Suprapubic skin (tissue), 4 donors: Measurements from ENCODE around the gene LARP4B. TPM values are rescaled to one million over a fixed set of nuclear protein-coding genes. Genes with fewer than 3 reads are reported as not detected.

Experiments
- DNase-seq, 2 donors: peaks; one replicate each; pipeline ENCODE4 v3.0.0-alpha.2; 2019; ENCODE audit warnings: low spot score in 2 of 2
- H3K27ac ChIP-seq: fragments of 200-600 bp; sonication (generic); one replicate; pipeline ENCODE4 v1.5.1; 2019
- H3K27me3 ChIP-seq: fragments of 200-600 bp; sonication (generic); one replicate; pipeline ENCODE4 v1.5.1; 2019
- H3K36me3 ChIP-seq: fragments of 200-600 bp; sonication (generic); one replicate; pipeline ENCODE4 v1.5.1; 2019
- H3K4me1 ChIP-seq: fragments of 200-600 bp; sonication (generic); one replicate; pipeline ENCODE4 v1.5.1; 2019
- H3K4me3 ChIP-seq: fragments of 200-600 bp; sonication (generic); one replicate; pipeline ENCODE4 v1.5.1; 2019; ENCODE audit warnings: mild to moderate bottlenecking
- H3K9me3 ChIP-seq: fragments of 200-600 bp; sonication (generic); one replicate; pipeline ENCODE4 v1.5.1; 2019
- EP300 ChIP-seq: sonication (generic); formaldehyde crosslinking; IDR thresholded peaks from one replicate; pipeline ENCODE4 v1.6.1; 2017; ENCODE audit warnings: antibody characterized with exemption
- POLR2A ChIP-seq, 2 donors: fragments of 450-650 bp; IDR thresholded peaks; one replicate each; pipeline ENCODE4 v1.6.1; 2017; ENCODE audit warnings: antibody characterized with exemption in 2 of 2, mild to moderate bottlenecking in 2 of 2, moderate library complexity in 2 of 2
- POLR2AphosphoS5 ChIP-seq, 3 donors: sonication (generic); formaldehyde crosslinking; IDR thresholded peaks; one replicate each; pipeline ENCODE4 v1.6.1; 2017; ENCODE audit warnings: antibody characterized with exemption in 3 of 3
- whole genome bisulfite sequencing: methylation state at CpG from one replicate; pipeline ENCODE4 v1.1.5; 2018; 5-methylcytosine and 5-hydroxymethylcytosine counted together
- total RNA-seq, 4 donors: library from RNA; depleted of rRNA; stranded (reverse); fragments of >200 nt; gene quantifications; one replicate each; pipeline ENCODE4 v1.1.0, GENCODE V29; 2016
- TF ChIP-seq, protein P1 (sequence below), 2 donors: fragments of 200-600 bp in 1 of 2; fragments of 450-650 bp in 1 of 2; sonication (generic) in 1 of 2; IDR thresholded peaks; one replicate each; pipeline ENCODE4 v1.5.1; 2016 to 2019; ENCODE audit warnings: antibody characterized with exemption in 2 of 2, mild to moderate bottlenecking in 1 of 2, moderate library complexity in 1 of 2

Gene LARP4B
- total RNA-seq, 4 donors from 2014 or later, result 53.5 to 100 (median 69.7) TPM

DNA sequence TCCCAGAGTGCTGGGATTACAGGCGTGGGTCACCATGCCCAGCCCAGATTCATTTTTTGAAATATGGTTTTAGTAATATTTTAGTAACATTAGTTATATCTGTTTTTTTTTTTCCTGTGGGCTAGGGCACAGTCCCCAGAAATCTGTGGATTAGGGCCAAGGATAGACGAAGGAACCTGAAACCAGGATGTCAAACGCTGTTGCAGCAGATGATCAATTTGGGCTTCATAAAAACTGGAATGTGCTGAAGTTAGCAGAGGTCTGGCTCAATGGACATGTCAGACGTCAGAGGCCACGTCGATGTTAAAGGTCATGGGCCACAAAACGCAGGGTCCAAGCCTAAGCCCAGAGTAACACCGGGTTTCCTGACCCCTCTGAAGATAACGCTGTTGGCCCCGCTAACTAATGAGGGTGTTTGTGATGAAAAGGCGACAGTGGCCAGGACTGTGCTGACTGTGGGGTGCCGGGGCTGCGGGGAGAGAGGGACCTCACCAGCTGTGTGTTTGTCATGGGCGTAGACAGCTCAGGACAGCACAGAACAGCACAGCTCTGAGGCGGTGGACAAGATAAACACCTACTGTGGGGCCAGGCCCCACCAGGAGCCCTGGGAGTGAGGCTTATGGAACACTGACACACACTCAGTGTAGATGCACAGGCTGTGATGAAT, 32.9 kb upstream of the LARP4B start:
- TF ChIP-seq EP300 (no peak), POLR2AphosphoS5 (IDR thresholded peaks at IDR 0.05) (no peak), POLR2A (IDR thresholded peaks at IDR 0.05) (no peak)
- TF ChIP-seq, protein P1, sequence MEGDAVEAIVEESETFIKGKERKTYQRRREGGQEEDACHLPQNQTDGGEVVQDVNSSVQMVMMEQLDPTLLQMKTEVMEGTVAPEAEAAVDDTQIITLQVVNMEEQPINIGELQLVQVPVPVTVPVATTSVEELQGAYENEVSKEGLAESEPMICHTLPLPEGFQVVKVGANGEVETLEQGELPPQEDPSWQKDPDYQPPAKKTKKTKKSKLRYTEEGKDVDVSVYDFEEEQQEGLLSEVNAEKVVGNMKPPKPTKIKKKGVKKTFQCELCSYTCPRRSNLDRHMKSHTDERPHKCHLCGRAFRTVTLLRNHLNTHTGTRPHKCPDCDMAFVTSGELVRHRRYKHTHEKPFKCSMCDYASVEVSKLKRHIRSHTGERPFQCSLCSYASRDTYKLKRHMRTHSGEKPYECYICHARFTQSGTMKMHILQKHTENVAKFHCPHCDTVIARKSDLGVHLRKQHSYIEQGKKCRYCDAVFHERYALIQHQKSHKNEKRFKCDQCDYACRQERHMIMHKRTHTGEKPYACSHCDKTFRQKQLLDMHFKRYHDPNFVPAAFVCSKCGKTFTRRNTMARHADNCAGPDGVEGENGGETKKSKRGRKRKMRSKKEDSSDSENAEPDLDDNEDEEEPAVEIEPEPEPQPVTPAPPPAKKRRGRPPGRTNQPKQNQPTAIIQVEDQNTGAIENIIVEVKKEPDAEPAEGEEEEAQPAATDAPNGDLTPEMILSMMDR (IDR thresholded peaks at IDR 0.05), result no peak
- H3K36me3 ChIP-seq, result no peaks in the 10 kb centered on the region
- no peak overlapping the region for H3K27ac ChIP-seq
- 75% methylated on average over 15 of the region's 15 CpGs for WGBS
- no peak for DNase-seq
- no peaks in the 10 kb centered on the region for H3K27me3 ChIP-seq
- H3K4me1 ChIP-seq, result no peaks in the 10 kb centered on the region
- no peaks in the 10 kb centered on the region for H3K9me3 ChIP-seq
- H3K4me3 ChIP-seq, result no peak overlapping the region

DNA sequence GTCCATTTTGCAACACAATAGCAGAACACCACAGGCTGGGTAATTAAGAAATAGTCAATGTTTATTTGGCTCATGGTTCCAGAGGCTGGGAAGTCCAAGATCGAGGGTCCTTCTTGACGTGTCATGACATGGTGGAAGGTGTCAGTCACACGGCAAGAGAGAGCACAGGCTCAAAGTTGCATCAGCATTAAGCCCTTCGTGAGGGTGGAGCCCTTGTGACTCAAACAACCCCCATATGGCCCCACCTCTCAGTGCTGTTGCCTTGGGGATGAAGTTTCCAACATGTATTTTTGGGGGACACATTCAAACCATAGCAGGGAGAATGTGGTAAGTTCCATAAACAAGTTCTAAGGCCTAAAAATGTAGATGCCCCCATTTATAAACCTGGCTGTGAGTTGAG, 32.1 kb upstream of the LARP4B start:
- H3K4me3 ChIP-seq, result no peak overlapping the region
- TF ChIP-seq, protein P1 (IDR thresholded peaks at IDR 0.05), result no peak
- no peak for TF ChIP-seq POLR2AphosphoS5 (IDR thresholded peaks at IDR 0.05)
- no peak for TF ChIP-seq POLR2A (IDR thresholded peaks at IDR 0.05)
- TF ChIP-seq EP300, result no peak
- H3K36me3 ChIP-seq, result no peaks in the 10 kb centered on the region
- H3K27me3 ChIP-seq, result peaks cover 4% of the 10 kb centered on the region
- no peak for DNase-seq
- H3K9me3 ChIP-seq, result no peaks in the 10 kb centered on the region
- WGBS, result 80% methylated on average over 4 of the region's 4 CpGs
- no peak overlapping the region for H3K27ac ChIP-seq
- no peaks in the 10 kb centered on the region for H3K4me1 ChIP-seq

DNA sequence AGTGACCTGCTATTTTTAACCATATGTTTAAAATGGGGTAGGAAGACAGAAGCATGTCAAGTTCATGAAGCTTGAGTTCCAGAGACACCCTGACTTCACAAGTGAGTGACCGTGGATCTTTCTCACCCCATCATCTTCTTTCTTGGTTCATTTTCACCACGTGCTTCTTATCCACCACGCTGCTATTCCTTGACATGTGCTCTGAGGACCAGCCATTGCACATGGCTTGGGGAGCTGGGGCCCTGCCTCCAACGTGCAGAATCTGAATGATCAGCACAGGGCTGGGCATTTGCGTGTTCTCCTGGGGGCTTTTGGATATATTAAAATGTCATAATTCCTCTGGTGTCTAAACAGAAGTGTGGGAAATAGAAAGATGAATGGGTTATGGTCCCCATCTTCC, 31.7 kb upstream of the LARP4B start:
- peaks cover 4% of the 10 kb centered on the region for H3K27me3 ChIP-seq
- H3K27ac ChIP-seq, result no peak overlapping the region
- DNase-seq, result no peak
- H3K4me3 ChIP-seq, result no peak overlapping the region
- no peaks in the 10 kb centered on the region for H3K36me3 ChIP-seq
- WGBS, result 80% methylated on average over 5 of the region's 5 CpGs
- TF ChIP-seq POLR2AphosphoS5 (IDR thresholded peaks at IDR 0.05) (no peak), EP300 (no peak), POLR2A (IDR thresholded peaks at IDR 0.05) (no peak)
- TF ChIP-seq, protein P1 (IDR thresholded peaks at IDR 0.05), result no peak
- H3K9me3 ChIP-seq, result no peaks in the 10 kb centered on the region
- no peaks in the 10 kb centered on the region for H3K4me1 ChIP-seq

DNA sequence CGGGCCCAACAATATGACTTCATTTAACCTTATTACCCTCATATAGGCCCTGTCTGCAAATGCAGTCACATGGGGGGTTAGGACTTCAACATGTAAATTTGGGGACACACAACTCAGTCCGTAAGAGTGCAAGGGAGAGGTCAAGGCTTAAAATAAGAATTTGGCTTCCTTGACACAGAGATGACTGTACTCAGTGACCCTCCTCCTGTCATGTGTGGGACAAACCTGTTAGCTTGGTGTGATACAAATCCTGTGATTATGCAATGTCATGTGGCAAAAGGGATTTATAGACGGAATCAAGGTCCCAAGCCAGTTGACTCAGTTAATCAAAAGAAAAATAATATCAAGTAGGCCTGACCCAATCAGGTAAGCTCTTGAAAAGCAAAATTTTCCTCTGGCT, 30.8 kb upstream of the LARP4B start:
- TF ChIP-seq EP300 (no peak), POLR2AphosphoS5 (IDR thresholded peaks at IDR 0.05) (no peak), POLR2A (IDR thresholded peaks at IDR 0.05) (no peak)
- TF ChIP-seq, protein P1 (IDR thresholded peaks at IDR 0.05), result no peak
- Histone ChIP-seq H3K27me3 (peaks cover 4% of the 10 kb centered on the region), H3K27ac (no peak overlapping the region), H3K36me3 (no peaks in the 10 kb centered on the region), H3K4me3 (no peak overlapping the region), H3K4me1 (no peaks in the 10 kb centered on the region), H3K9me3 (no peaks in the 10 kb centered on the region)
- WGBS, result 96% methylated on average over 3 of the region's 3 CpGs
- no peak for DNase-seq

DNA sequence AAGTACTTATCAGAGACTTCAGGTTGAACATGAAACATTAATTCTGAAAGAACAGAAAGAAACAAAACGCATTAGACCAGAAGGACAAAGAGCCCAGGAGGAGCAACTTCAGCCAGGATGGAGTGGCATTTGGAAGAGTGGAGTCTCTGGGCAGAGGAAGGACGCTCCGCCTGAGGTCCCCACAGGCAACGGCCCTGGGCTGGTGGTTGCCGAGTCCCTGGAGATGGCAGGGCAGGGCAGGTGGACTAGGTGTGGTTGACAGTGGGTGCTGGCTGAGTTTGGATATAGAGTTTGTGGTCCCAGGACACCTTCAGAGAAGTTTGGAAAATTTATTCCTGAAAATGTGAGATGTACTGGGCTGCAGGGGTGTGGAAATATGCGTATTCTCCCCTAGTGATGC, 27.4 kb upstream of the LARP4B start:
- Histone ChIP-seq H3K4me1 (no peaks in the 10 kb centered on the region), H3K36me3 (no peaks in the 10 kb centered on the region), H3K27me3 (peaks cover 7% of the 10 kb centered on the region), H3K9me3 (no peaks in the 10 kb centered on the region), H3K27ac (no peak overlapping the region), H3K4me3 (no peak overlapping the region)
- WGBS, result 78% methylated on average over 6 of the region's 6 CpGs
- TF ChIP-seq EP300 (no peak), POLR2A (IDR thresholded peaks at IDR 0.05) (no peak), POLR2AphosphoS5 (IDR thresholded peaks at IDR 0.05) (no peak)
- no peak for DNase-seq
